Measurements from ENCODE around the gene ANKRD60.

ANKRD60 gene

DNA sequence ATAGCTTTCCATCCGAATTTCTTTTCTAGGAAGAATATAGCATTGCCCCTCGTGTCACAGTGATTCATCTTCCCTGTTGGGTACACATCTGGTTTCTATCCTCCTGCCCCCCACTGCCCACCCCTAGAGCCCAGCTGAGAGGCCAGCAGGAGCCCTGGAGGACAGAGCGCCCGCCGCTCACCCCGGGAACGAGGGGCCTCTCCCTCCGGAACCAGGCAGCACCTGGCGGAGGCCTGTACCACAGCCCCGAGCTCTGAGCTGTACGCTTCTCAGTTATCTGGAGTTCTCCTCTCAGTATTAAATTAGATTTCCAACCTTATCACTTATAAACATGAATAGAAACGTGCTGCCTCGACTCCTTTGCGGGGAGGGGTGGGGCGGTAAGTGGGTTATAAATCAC, 6.0 kb downstream of the ANKRD60 start:
- DNase-seq, result no peak

DNA sequence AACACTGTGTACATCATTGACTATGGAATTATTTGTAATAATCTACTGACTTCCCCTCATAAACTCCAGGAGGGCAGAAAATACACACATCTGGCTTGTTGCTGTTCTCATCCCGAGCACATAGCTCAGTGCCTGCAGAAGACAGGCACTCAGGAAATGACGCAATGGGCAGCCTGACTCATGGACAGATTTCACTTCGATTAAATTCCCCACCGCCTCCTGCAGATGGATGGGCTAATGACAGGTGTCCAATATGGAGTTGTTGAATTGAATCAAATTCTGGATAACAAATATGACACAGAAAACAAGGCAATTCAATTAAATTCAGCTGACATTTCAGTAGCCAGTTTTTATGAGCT, 9.1 kb downstream of the ANKRD60 start:
- no peak for DNase-seq

DNA sequence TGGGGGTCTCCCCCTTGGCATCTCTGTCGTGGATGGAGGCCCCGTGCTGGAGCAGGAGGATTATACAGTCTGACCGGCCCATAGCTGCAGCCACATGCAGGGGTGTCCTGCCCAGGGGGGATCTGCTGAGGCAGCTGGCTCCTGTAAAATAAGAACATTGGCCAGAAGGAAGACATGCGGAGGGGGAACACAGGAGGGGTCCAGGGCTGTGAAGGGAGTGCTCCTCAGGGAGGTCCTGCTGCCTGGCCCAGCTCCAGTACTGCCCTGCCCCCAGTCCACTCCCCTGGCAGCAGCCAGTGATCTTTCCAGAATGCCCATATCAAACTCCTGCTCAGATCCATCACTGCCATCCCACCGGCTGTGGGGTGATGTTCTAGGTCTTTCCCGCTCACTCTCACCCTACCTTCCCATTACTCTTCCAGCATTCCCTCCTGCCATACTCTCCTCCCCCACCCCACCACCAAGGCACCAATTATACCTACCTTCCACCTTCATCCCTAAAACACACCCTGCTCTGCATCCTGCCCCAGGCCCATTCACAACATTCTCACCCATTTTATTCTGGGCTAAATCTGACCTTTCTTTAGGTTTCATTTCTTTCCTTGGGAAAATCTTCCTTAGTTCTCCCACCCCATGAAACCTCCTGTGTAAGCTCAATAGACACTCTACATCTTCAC, 9.7 kb downstream of the ANKRD60 start:
- no peak for DNase-seq

DNA sequence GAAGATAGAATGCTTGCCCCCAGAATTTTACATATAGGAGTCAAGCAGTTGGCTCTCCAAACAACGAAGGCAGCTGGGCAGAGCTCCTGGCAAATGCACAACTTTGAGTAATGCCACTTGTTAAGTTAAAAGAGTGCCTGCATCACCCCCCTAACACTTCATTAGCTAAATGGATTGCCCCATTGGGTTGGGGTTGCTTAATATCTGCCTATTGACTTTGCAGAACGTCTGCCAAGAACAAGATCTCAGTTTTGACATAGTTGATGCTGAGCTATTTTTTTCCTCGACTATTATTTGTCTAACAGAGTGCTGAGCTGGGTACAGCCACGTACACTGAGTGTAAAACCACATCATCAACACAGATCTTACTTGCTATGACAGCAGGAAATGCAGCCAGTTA, 12.1 kb downstream of the ANKRD60 start:
- no peak for DNase-seq

DNA sequence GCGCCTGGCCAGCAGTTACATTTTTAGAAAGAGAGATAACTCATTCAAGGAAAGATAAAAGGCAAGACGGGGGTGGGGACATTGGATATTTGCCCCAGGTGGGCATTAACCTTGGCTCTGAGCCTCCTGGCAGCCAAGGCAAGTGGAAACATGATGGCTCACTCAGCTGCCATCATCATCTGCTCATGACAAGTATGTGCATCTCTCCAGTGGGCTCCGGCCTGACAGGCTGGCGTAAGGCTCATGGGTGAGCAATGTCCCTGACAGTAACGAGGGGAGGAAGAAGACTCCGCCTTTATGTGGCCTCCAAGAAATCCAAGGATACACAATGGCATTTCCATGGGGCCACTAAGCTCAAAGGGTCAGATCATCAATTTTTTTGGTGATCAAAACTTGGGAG, 13.3 kb downstream of the ANKRD60 start:
- DNase-seq, result no peak

DNA sequence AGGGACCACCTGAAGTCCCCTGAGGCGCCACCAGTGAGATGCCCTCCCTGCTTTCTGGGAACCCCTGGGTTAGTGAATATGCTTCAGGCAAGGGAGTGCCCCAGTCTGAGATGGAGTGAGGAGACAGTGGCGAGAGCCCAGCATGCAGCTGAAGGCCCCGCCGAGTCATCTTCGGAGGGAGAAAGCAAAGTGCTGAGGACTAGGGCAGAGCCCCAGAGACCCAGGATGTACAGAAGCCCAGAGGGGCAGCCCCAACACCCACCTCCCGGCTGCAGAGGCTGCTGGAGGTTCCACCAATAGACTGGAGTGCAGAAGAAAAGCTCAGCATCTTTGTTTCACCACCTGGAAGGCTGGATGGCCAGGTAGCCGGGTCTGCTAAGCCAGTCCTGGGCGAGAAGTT, 14.1 kb downstream of the ANKRD60 start:
- DNase-seq, result no peak

DNA sequence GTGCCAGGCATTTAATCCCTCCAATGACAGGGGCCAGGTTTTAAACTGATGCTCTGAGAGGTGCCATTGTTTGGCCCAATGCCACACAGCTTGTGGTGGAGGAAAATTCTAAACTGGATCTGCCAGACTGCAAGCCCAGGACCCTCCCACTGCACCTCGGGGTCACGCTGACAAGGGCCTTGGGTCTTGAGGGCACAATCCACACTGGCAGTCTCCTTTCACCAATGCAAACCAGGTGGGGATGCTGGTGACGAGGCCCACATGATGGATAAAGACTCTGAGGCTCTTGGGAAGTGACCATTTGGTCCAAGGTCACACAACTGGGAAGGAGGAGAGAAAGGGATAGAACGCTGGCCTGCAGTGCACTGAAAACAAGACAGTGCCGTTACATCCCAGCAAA, 14.7 kb downstream of the ANKRD60 start:
- DNase-seq, result no peak

DNA sequence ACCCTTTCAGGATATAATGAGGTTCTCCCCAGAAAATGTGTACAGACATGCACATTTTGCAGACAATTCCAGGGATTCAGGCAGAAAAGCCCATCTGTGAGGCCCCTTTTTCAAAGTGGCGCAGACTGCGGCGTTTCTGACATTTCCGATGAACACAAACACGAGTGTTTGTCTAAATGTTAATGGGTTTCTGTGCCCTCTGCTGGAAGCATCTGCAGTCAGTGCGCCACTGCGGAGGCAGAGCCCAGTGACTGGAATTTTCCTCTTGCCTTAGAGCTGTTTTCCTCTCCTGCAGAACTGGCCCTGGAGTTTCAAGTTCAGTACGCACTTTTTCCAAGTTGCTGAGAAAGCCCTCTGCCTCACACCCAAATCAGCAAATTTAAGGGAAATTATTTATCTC, 15.3 kb downstream of the ANKRD60 start:
- DNase-seq, result no peak

DNA sequence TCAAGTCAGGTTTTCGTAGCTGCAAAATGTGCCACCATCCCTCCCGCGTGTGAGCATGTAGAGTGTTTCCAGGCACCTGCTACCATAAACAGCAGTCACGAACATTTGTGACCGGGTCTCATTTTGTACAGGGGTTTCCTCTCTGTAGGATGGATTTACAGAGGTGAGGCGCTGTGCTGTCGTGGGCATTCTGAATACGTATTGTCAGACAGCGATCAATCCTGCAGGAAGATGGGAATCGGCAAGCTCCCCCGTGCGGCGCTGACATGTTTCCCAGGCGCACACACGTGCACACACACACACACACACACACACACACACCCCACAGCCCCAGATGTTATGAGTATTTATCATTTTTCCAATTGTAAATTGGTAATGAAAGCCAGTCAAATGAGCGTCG, 15.8 kb downstream of the ANKRD60 start:
- no peak for DNase-seq

DNA sequence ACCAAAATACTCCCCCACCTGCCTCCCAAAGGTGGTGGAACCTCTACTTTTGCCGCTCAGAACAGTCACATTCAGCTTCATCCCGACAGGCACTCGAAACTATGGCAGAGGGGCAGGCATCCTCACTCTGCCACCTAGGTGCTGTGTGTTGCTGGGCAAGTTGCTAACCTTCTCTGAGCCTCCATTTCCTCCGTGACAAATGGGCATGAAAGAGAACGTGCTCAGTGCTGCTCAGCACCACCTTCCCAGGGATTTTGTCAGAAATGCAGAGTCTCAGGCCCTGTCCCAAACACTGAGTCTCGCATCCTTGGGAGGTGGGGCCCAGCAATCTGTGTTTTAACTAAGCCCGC, 18.1 kb downstream of the ANKRD60 start:
- no peak for DNase-seq

DNA sequence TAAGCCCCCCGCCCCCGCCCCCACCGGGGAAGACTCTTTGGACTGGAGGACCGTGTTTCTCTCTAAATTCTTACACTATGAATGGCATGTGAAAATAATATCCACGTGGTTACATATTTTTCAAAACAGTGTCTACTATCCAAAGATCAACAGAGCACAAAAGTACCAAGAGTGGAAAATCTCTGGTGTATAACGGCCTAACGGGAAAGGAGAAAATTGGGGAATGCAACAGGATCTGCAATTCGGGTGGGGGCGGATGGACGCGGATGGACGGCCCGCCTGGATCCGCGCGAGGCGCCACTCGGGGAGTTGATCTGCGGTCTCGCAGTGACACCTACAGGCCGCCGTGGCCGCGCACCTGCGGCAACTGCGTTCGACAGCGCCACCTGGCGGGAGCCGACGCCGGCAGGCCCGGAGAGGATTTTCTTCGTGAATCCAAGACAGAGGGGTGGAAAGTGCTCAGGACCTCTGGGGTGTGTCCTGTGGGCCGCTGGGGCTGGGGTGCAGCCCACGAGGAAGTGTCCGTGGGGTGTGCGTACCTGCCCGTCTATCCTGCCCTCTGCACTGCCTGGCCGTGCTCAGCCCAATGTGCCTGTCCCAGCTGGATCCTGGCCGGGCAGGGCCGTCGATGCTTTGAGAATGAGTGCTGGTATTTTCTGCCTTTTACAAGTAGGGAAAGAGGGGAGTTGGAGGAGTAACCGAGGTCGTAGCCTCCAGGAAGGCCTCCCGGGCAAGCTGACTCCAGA, 18.6 kb downstream of the ANKRD60 start:
- DNase-seq, result peak; percentile 39

DNA sequence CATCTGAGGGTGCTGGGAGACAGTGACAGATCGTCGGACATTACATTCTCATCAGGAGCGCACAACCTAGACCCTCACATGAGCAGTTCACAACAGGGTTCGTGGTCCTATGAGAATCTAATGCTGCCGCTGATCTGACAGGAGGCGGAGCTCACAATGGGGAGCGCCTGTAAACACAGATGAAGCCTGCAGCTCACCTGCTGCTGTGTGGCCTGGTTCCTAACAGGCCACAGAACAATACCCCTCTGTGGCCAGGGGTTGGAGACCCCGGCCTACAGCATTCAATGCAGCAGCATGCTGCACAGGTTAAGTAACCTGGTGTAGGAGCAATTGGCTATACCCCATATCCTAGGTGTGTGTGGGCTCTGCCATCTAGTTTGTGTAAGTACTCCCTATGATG, 19.5 kb downstream of the ANKRD60 start:
- no peak for DNase-seq

DNA sequence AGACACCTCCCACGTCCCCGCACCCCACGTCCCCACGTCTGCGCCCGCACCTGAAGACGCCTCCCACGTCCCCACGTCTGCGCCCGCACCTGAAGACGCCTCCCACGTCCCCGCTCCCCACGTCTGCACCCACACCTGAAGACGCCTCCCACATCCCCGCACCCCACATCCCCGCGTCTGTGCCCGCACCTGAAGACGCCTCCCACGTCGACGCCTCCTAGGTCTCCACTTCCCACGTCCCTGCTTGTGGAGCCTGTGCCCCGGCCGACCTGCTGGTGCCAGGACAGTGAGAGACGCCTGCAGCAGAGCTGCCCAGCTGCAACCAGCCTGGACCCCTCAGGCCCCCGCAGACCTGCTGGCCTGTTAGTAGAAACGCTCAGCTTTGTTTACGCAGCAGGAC, 22.6 kb downstream of the ANKRD60 start:
- no peak for DNase-seq

DNA sequence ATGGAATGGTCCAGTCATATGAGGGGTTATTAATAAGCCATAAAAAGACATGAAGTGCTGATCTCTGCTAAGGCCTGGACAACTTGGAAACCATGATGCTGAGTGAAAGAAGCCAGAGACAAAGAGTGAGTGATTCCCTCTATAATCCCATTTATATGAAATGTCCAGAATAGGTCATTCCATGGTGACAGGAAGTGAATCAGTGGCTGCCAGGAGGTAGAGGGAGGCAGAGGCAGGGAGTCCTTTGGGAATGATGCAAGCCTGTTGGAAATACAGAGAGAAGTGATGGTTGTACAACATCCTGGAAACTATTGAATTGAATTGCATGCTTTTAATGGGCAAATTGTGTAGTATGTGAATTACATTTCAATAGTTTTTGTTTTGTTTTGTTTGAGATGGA, 26.4 kb downstream of the ANKRD60 start:
- no peak for DNase-seq

DNA sequence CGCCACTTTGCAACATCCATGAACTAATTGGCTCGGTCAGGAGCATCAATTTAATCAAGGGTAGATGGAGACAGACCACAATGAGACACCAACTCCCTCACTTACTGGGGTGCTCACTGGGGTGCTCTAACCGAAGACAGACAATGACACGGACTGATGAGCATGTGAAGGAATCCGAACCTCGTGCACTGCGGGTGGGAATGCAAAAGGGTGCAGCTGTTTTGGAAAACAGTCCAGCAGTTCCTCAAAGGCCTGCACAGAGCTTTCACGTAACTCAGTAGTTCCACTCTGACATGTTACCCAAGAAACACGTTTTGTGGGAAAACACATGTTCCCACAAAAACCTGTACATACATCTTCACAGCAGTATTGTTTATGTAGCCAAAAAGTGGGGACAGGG, 26.8 kb downstream of the ANKRD60 start:
- DNase-seq, result no peak

DNA sequence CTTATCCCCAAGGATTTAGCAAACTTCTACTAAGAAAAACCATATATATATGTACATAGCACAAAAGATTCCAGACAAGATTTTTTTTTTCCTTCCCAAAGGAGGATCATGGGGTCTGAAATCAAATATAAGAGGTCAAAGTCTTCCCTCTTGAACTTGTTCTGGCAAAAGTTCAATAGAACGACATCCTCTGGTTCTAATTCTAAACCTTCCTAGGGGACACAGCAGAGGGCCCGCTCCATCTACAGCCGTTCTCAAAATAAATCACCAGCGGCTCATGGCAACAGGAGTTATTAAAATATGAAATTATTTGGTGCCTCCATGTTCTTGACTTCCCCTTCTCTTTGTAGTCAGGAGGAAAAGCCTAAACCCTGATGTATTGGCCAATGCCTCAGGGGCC, 29.0 kb downstream of the ANKRD60 start:
- DNase-seq, result no peak

DNA sequence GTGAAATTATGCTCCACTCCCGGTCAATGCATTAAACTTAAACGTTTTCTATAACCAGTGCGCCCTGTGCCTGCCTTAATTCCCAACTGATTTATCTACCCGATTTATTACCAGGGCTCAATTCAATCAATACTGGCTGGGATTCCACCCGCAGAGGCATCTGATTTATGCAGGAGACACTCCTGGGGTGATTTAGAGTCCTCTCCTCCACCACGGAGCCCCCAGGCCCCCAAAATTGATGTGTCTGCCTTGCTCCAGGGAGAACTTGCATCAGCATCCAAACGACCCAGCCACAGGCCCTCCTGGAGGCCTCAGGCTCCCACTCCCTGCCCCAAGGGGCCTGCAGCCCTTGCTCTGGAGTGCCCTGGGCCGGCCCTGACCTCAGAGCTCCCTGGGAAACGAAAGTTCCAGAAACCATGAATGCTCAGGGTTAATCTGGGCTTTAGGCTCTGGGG, 29.5 kb downstream of the ANKRD60 start:
- no peak for DNase-seq

DNA sequence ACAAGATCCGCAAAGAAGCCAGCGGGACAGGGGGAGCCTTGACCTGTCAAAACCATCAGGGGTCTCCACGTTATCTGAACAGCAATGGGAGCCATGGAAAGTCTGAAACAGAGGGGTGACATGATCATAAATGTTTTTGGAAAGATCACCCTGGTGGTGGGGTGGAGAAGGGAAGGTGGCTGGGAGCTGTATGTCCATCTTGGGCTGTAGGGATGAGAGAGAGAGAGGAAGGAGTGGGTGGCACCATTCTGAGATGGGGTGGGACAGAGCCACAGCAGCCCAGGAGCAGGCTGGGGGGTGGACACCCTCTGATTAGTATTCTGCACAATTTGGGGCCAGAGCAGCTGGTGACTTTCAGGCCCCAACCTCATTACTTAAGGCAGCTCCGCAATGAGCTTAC, 30.1 kb downstream of the ANKRD60 start:
- no peak for DNase-seq

DNA sequence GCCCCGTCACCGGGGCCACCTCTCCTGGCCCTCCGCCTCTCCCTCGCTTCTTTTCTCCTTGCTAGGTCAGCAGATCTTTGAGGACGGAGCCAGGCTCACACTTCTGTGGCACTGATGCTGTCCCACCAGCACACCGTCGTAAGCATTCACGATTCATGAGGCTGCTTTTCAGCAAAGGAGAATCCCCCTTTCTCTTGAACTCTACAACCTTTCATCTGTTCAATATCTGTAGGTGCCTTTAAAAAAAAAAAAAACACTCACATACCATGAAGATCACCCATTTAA, 31.3 kb downstream of the ANKRD60 start:
- no peak for DNase-seq

DNA sequence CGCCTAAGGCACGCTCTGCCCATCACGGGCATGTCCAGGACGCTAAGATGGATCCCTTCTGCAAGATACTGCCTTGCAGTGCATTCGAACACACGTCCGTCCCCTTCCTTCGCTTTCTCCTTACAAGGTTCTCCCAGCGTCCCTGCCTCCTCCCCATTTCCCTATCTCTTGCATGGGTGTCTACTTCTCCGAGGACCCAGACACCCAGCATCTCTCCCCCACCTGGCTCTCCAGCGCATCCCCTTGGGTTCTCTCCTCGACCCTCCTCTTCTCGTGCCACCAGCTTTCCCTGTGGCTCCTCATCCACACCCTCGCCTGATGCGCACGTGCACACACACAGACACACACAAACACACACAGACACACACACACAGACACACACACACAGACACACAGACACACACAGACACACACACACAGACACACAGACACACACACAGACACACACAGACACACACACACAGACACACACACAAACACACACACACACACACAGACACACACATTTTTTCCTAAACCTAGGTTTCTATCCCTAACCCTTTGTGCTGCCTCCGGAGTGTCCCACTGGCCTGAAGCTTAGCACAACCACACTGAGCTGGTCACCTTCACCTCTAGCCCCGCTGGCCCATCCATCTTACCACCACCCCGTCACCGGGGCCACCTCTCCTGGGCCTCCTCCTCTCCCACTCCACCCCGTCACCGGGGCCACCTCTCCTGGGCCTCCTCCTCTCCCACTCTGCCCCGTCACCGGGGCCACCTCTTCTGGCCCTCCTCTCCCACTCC, 31.9 kb downstream of the ANKRD60 start:
- DNase-seq, result no peak

DNA sequence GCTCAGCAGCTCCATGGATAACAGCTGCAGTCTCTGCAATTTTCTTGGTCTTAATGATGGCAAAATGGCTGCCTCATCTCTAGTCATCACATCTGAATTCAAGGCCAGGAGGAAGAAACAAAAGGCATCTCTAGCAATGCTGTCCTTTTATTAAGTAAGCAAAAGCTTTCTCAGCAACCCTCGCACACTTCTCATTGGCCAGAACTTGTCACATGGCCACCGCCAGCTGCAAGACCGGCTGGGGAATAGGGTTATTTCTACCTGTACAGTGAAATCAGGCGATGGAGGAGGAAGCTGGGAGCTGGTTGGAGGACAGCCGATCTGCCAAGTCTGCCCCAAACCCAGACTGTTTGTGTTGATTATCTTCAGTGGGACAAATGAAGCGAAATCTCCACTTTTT, 33.4 kb downstream of the ANKRD60 start:
- no peak for DNase-seq

DNA sequence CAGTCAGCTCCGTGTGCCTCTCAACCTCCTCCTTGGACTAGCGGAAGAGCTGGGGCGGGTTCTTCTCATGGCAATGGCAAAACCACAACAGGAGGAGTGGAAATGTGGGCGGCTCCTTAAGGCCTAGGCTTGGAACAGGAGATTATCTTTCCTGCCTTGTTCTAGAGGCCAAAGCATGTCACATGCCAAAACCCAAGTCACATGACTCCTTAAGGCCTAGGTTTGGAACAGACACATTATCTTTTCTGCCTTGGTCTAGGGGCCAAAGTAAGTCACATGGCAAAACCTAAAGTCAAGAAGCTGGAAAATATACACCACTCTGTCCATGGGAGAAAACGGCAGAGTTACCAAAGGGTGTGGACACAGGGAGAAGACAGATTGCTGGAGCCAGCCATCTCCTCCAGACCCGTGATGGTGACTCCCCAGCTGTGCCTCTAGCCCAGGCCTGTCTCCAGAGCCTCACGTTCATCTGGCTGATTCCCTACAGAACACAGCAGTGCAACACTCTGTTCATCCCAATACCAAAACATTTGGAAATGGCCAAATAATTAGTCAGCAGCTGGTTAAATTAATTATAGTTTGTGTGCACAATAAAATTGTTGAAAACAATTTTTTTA, 34.2 kb downstream of the ANKRD60 start:
- no peak for DNase-seq

DNA sequence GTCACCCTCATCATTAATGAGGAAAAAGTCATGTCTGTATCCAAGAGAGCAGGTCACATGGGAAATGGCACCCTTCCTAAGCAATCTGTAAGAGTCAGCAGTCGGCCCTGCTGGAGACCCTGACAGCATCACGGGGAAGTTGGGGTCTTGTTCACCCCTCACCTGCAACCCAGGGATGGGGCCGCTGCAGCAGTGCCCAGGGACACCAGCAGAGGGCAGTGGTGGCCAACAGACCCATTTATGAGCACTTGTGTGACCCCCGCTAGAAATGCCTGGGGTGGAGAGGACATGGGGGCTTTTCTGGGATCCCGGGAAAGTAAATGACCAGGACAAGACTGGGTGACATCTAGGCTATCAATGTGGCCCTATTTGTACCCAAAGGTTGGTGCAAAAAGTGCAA, 35.9 kb downstream of the ANKRD60 start:
- DNase-seq, result no peak

DNA sequence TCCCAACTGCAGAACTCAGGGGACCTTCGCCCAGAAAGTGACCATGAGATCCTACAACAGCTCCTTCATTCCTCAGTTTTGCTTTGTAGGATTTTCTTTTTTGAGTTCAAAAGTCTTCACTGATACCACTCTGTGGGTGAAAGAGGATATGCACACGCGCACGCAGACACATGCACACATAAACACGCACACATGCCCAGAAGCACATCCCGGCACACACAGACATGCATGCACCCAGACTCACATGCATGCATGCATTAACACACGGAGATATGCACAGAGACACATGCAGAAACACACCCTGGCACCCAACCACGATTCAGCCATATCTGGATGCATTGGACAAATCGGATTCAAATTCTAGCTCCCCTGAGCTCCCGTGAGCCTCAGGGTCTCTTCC, 36.4 kb downstream of the ANKRD60 start:
- DNase-seq, result no peak

All from NCI-H510A treated with DMSO at 0.1 percent for 48 hours (cell line).